ENCODE measurements around the gene PCED1A.

DNA sequence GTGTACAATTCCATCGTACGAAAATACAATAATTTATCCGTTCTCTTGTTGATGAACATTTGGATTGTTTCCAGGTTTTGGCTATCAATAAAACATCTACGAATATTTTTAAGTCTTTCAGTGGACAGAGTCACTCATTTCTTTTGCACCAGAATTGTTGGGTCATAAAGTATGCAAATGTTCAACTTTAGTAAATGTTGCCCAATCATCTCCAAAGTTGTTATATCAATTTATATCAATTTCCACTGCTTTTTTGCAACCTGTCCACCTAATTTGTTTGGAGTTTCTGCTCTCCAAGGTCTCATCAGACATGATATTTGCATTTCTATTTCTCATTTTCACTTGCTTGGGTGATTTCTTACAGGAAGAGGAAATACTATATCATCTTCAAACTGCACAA, 13.8 kb downstream of the PCED1A start:
- TF ChIP-seq CTCF (conservative IDR thresholded peaks at IDR 0.05; ENCODE audit: low read length) (no peak), EZH2phosphoT487 (IDR thresholded peaks at IDR 0.05; ENCODE audit: borderline replicate concordance) (no peak)
